Choroid plexus epithelial cell (primary cell): ENCODE data around the gene PKN2.
"Not testable (repeated sequence)": the region's sequence is repeated elsewhere in the genome, so short reads cannot be mapped to it uniquely, and the experiment has no call there.

Source experiments
- DNase-seq: peaks from one replicate; pipeline ENCODE4 v3.0.0-alpha.2; 2010; ENCODE audit warnings: low read depth
- H3K4me3 ChIP-seq: 2 replicates; pipeline ENCODE4 v1.5.1; 2011; ENCODE audit warnings: low read depth, mild to moderate bottlenecking, control low read depth, low read length, moderate library complexity
- CTCF ChIP-seq: conservative IDR thresholded peaks from 2 replicates; pipeline ENCODE4 v1.5.1; 2011; ENCODE audit warnings: low read depth, mild to moderate bottlenecking, control low read depth, inconsistent platforms, low read length, moderate library complexity

PKN2 gene

GRCh38 chr1:88708011-88708410 is 23.9 kb downstream of the PKN2 start:
- DNase-seq, result no peak
- no peak overlapping the region for H3K4me3 ChIP-seq
- TF ChIP-seq CTCF, result no peak

- not testable (repeated sequence) for H3K4me3 ChIP-seq, DNase-seq
Observed at GRCh38 chr1:88712907-88713306, 28.8 kb downstream of the PKN2 start.

- DNase-seq, H3K4me3 ChIP-seq: not testable (repeated sequence)
Observed at GRCh38 chr1:88716571-88716970, 32.5 kb downstream of the PKN2 start.

GRCh38 chr1:88722492-88722891 is 38.4 kb downstream of the PKN2 start:
- DNase-seq, result no peak
- H3K4me3 ChIP-seq, result no peak overlapping the region
- TF ChIP-seq CTCF, result no peak

GRCh38 chr1:88726697-88727096 is 42.6 kb downstream of the PKN2 start:
- no peak for DNase-seq
- no peak for TF ChIP-seq CTCF

GRCh38 chr1:88727205-88727604 is 43.1 kb downstream of the PKN2 start:
- DNase-seq, result no peak
- TF ChIP-seq CTCF, result no peak
- H3K4me3 ChIP-seq, result no peak overlapping the region

More at GRCh38 chr1:88726697-88727096, 42.6 kb downstream of the PKN2 start:
- H3K4me3 ChIP-seq, result no peak overlapping the region

GRCh38 chr1:88729297-88729696 is 45.2 kb downstream of the PKN2 start:
- no peak for TF ChIP-seq CTCF
- no peak for DNase-seq
- H3K4me3 ChIP-seq, result no peak overlapping the region

- no peak overlapping the region for H3K4me3 ChIP-seq
- DNase-seq, result no peak
- TF ChIP-seq CTCF, result no peak
Observed at GRCh38 chr1:88730132-88730675, 46.1 kb downstream of the PKN2 start.
